DOHH2 (cell line): ENCODE measurements around the gene INO80E.
"Not testable (repeated sequence)": the region's sequence is repeated elsewhere in the genome, so short reads cannot be mapped to it uniquely, and the experiment has no call there.

Experiments
- H3F3A ChIP-seq: fragments of 200-600 bp; sonication (generic), shearing (Covaris generic); 2 replicates; pipeline ENCODE4 v1.6.0; 2016; ENCODE audit warnings: antibody characterized with exemption, mild to moderate bottlenecking; ENCODE audit not compliant: control insufficient read depth, insufficient read depth
- H3K27ac ChIP-seq: fragments of 200-600 bp; sonication (generic); 2 replicates; pipeline ENCODE4 v1.5.1; 2014; ENCODE audit warnings: low read depth, mild to moderate bottlenecking, low read length, moderate library complexity
- H3K27me3 ChIP-seq: fragments of 200-600 bp; sonication (generic); 2 replicates; pipeline ENCODE4 v1.6.1; 2014; ENCODE audit warnings: mild to moderate bottlenecking, low read length, mixed read lengths; ENCODE audit not compliant: control insufficient read depth
- H3K36me3 ChIP-seq: fragments of 200-600 bp; sonication (generic); 2 replicates; pipeline ENCODE4 v1.6.1; 2014; ENCODE audit warnings: mild to moderate bottlenecking, low read length, moderate library complexity, mixed read lengths; ENCODE audit not compliant: control insufficient read depth
- H3K4me1 ChIP-seq: fragments of 200-600 bp; sonication (generic); 2 replicates; pipeline ENCODE4 v1.6.1; 2014; ENCODE audit warnings: mild to moderate bottlenecking, low read length, mixed read lengths; ENCODE audit not compliant: control insufficient read depth
- H3K4me2 ChIP-seq: fragments of 200-600 bp; sonication (generic); 2 replicates; pipeline ENCODE4 v1.6.0; 2014; ENCODE audit warnings: mild to moderate bottlenecking, low read length, moderate library complexity
- H3K4me3 ChIP-seq: fragments of 200-600 bp; sonication (generic); 2 replicates; pipeline ENCODE4 v1.5.1; 2014; ENCODE audit warnings: mild to moderate bottlenecking, low read length, mixed read lengths
- H3K79me2 ChIP-seq: fragments of 200-600 bp; sonication (generic); 2 replicates; pipeline ENCODE4 v1.6.1; 2014; ENCODE audit warnings: mild to moderate bottlenecking, low read length, mixed read lengths; ENCODE audit not compliant: control insufficient read depth
- H3K9me2 ChIP-seq: fragments of 200-600 bp; sonication (generic); replicated peaks from 2 replicates; pipeline ENCODE4 v1.6.1; 2014; ENCODE audit warnings: mild to moderate bottlenecking, low read length, mixed read lengths; ENCODE audit not compliant: control insufficient read depth
- H3K9me3 ChIP-seq: fragments of 200-600 bp; sonication (generic); 2 replicates; pipeline ENCODE4 v1.6.1; 2014; ENCODE audit warnings: antibody characterized with exemption, low read length, mixed read lengths; ENCODE audit not compliant: control insufficient read depth, insufficient read depth
- H4K20me1 ChIP-seq: fragments of 200-600 bp; sonication (generic); 2 replicates; pipeline ENCODE4 v1.6.0; 2014; ENCODE audit warnings: low read depth, mild to moderate bottlenecking, antibody characterized with exemption, low read length, moderate library complexity; ENCODE audit not compliant: control insufficient read depth, insufficient read depth
- EZH2phosphoT487 ChIP-seq: fragments of 200-600 bp; sonication (generic); IDR thresholded peaks from 2 replicates; pipeline ENCODE4 v1.6.1; 2017; ENCODE audit warnings: borderline replicate concordance, mild to moderate bottlenecking, antibody characterized with exemption, low read length, moderate library complexity, mixed read lengths
- TF ChIP-seq, protein P1 (sequence below): fragments of 200-600 bp; sonication (generic); IDR thresholded peaks from one replicate; pipeline ENCODE4 v1.5.1; 2014; ENCODE audit warnings: antibody characterized with exemption, mild to moderate bottlenecking, low read depth, low read length; ENCODE audit not compliant: poor library complexity, severe bottlenecking

The INO80E gene

DNA sequence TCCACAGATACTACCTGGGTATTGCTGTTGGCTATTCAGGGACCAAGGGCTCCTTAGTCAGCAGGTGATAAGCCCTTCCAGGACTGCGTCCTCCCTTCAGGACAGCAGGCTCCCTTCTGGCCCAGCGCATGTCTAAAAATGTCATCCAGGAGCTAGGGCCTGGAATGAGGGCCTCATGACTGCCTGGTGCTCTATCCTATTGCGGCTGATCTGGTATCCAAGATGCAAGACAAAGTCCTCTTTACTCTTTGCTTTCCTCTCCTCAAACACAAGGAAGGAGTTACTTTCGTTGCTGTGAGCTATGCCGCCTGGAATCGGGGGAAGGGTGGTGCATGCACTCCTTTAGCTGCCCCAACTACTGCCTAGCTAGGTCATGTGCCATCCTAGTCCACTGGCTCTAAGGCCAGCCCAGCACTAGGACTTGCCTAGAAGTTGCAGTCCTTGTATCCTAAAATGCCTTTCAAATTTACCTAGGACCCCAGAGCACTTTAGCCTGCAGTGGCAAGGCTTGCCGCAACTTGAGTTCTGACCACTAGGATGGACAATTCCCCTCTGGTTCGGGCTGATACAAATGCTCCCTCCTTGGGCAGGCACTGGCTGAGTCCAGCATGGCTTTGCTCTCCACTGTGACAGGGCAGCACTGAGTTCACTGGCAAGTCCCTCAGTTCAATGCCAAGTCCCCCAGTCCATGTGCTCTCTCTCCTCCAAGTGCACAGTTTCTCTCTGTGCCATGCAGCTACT lies 44.2 kb upstream of the INO80E start:
- no peaks in the 10 kb centered on the region for H3K9me2 ChIP-seq
- H3K4me3 ChIP-seq, result no peak overlapping the region
- no peaks in the 10 kb centered on the region for H3K27me3 ChIP-seq
- no peak for TF ChIP-seq EZH2phosphoT487
- TF ChIP-seq, protein P1, sequence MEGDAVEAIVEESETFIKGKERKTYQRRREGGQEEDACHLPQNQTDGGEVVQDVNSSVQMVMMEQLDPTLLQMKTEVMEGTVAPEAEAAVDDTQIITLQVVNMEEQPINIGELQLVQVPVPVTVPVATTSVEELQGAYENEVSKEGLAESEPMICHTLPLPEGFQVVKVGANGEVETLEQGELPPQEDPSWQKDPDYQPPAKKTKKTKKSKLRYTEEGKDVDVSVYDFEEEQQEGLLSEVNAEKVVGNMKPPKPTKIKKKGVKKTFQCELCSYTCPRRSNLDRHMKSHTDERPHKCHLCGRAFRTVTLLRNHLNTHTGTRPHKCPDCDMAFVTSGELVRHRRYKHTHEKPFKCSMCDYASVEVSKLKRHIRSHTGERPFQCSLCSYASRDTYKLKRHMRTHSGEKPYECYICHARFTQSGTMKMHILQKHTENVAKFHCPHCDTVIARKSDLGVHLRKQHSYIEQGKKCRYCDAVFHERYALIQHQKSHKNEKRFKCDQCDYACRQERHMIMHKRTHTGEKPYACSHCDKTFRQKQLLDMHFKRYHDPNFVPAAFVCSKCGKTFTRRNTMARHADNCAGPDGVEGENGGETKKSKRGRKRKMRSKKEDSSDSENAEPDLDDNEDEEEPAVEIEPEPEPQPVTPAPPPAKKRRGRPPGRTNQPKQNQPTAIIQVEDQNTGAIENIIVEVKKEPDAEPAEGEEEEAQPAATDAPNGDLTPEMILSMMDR, result no peak
- no peak overlapping the region for H3K27ac ChIP-seq
- no peaks in the 10 kb centered on the region for H3K9me3 ChIP-seq
- H4K20me1 ChIP-seq, result no peaks in the 10 kb centered on the region
- H3K4me1 ChIP-seq, result peaks cover 14% of the 10 kb centered on the region
- no peak overlapping the region for H3K4me2 ChIP-seq
- no peaks in the 10 kb centered on the region for H3K79me2 ChIP-seq
- no peaks in the 10 kb centered on the region for H3F3A ChIP-seq
- H3K36me3 ChIP-seq, result no peaks in the 10 kb centered on the region

DNA sequence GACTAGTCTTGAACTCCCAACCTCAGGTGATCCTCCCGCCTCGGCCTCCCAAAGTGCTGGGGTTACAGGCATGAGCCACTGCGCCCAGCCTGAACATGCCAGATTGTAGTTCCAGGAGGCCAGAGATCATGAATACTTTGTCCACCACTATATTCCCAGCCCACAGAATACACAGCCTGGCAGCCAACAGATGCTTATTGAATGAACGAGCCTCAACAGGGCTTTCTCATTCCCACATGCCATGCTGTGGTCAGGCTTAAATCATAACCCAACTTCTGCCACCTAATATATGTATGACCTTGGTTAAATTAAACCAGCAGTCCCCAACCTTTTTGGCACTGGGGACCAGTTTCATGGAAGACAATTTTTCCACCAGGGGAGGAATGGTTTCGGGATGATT lies 37.3 kb upstream of the INO80E start:
- H3K36me3 ChIP-seq, result no peaks in the 10 kb centered on the region

DNA sequence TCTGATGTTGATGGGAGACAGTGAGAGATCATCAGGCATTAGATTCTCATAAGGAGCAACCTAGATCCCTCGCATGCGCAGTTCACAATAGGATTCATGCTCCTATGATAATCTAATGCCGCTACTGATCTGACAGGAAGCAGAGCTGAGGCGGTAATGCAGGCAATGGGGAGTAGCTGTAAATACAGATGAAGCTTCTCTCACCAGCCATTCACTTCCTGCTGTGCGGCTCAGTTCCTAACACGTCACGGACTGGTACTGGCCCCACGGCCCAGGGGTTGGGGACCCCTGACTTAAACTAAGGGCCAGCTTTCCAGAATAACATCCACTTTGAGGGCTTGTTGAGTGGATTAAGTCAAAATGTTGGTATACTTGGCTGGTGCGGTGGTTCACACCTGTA lies 36.7 kb upstream of the INO80E start:
- H3K27me3 ChIP-seq, result no peaks in the 10 kb centered on the region
- H3K27ac ChIP-seq, result no peak overlapping the region
- no peaks in the 10 kb centered on the region for H3F3A ChIP-seq
- H3K36me3 ChIP-seq, result no peaks in the 10 kb centered on the region
- H3K79me2 ChIP-seq, result peaks cover 6% of the 10 kb centered on the region; the same call in 1 of the 2 replicates
- no peaks in the 10 kb centered on the region for H3K9me3 ChIP-seq
- H3K9me2 ChIP-seq, result no peaks in the 10 kb centered on the region
- H3K4me1 ChIP-seq, result peaks cover 32% of the 10 kb centered on the region
- no peak overlapping the region for H3K4me3 ChIP-seq
- H4K20me1 ChIP-seq, result no peaks in the 10 kb centered on the region
- TF ChIP-seq, protein P1, result no peak
- no peak for TF ChIP-seq EZH2phosphoT487
- H3K4me2 ChIP-seq, result no peak overlapping the region

More for the DNA sequence above, 37.3 kb upstream of the INO80E start:
- no peaks in the 10 kb centered on the region for H3K27me3 ChIP-seq
- H3K79me2 ChIP-seq, result peaks cover 6% of the 10 kb centered on the region; the same call in 1 of the 2 replicates
- H3F3A ChIP-seq, result no peaks in the 10 kb centered on the region
- H3K4me1 ChIP-seq, result peaks cover 32% of the 10 kb centered on the region
- H3K9me3 ChIP-seq, result no peaks in the 10 kb centered on the region
- H3K27ac ChIP-seq, result no peak overlapping the region
- no peaks in the 10 kb centered on the region for H4K20me1 ChIP-seq
- no peak overlapping the region for H3K4me3 ChIP-seq
- TF ChIP-seq EZH2phosphoT487, result no peak
- TF ChIP-seq, protein P1, result no peak
- H3K9me2 ChIP-seq, result no peaks in the 10 kb centered on the region
- no peak overlapping the region for H3K4me2 ChIP-seq

DNA sequence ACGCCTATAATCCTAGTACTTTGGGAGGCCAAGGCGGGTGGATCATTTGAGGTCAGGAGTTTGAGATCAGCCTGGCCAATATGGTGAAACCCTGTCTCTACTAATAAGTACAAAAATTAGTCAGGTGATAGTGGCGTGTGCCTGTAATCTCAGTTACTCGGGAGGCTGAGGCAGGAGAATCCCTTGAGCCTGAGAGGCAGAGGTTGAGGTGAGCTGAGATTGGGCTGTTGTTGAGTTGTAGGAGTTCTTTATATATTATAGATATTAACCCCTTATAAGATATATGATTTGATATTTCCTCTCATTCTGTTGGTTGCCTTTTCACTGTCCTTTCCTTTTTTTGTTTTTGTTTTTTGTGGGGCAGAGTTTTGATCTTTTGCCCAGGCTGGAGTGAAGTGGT lies 36.2 kb upstream of the INO80E start:
- H3K4me3 ChIP-seq, H3K9me3 ChIP-seq, H3K27me3 ChIP-seq, H3F3A ChIP-seq, H3K9me2 ChIP-seq, H3K79me2 ChIP-seq, H4K20me1 ChIP-seq, H3K36me3 ChIP-seq, H3K4me2 ChIP-seq, H3K27ac ChIP-seq: not testable (repeated sequence)
- peaks cover 28% of the 10 kb centered on the region for H3K4me1 ChIP-seq
